GM21515 (cell line): ENCODE data around the gene RESF1.

Experiments
- ATAC-seq: cut with Tn5 transposase; IDR thresholded peaks from one replicate; pipeline ENCODE4 v1.9.1; 2021; ENCODE audit not compliant: unreplicated experiment

Gene RESF1

DNA sequence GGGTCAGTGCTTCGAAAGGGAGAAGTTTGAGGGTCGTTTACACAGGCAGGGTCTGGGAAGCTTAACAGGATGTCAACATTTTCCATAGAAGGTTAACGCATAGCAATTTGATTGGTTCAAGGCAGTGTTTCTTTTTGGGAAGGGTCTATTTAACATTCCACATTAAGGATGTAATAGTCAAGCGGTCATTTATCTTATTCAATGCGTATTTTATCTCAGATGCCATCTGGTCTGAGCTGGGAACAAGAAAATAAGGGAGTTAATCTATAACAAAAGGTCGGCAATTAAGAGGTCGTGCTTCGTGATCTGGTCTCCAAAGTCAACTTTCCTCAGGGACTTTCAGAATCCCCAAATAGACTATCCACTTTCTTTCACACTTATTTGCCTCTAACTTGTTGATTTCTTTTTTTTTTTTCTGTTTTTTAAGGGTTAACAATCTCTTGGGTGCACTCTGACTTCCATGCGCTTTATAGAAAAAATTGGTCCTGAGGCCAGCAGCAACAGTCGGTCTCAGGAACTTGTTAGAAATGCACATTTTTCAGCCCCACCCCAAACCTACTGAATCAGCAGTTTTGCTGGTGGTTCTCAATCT, 550 bp upstream of the RESF1 start:
- no peak for ATAC-seq

DNA sequence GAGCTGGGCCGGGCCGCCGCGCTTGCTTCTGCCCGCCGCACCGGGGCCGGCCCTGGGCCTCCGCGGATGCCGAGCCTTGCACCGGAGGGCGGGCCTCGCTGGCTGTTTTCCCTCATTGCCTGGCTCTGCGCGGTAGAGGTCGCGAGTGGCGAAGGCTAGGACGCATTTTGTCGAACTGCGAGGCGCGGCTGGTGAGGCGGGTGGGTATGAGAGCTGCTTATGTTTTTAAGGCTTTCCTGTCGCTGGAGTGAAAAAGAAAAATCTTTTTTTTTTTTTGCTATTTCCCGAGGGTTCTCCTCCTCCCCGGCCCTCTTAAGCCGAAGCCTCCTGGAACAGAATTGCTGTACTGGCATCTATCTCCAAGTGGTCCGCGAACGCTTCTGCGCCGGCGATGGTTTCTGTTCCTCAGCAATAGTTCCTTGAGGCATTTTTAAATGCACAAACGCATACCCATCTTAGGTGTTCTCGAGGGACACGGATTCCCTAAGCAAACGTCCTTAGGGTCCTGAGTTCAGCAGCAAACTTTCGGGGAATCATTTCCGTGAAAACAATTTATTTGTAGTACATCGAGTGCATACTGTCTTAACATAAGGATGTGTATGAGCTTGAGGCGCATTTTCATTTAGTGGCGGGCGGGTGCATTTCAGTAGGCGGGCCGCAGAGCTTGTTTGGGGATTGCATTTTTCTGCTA, 631 bp downstream of the RESF1 start:
- peak; percentile 45 for ATAC-seq

DNA sequence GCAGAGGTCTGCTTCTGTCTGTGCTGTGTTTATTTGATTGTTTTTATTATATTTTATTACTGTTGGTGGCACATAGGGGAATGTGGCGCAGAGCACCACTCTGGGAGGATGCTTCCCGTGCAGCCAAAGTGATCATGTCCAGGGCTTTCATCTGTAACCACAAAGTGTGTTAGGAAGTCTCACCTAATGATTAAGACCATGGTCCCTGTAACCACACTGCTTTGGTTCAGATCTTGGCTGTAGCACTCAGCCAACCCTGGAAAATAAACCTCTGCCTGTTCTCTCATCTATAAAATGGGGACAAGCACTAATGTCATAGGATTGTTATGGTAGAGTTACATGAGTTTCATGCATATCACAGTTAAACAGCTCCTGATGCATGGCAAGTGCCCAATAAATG, 1.9 kb downstream of the RESF1 start:
- no peak for ATAC-seq

DNA sequence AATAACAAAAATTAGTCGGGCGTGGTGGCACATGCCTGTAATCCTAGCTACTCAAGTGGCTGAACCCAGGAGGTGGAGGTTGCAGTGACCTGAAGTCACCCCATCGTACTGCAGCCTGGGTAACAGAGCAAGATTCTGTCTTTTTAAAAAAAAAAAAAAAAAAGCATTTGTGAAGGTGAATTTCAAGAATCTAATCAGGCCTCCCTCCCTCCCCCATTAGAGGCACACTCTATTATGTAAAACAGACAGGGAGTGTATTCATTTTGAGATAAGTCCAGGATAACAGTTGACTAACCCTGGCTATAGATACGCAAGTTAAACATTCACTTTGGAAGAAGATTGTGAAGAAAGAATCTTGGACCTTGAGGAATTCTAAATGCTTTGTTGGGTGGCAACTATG, 2.9 kb downstream of the RESF1 start:
- ATAC-seq: no peak

DNA sequence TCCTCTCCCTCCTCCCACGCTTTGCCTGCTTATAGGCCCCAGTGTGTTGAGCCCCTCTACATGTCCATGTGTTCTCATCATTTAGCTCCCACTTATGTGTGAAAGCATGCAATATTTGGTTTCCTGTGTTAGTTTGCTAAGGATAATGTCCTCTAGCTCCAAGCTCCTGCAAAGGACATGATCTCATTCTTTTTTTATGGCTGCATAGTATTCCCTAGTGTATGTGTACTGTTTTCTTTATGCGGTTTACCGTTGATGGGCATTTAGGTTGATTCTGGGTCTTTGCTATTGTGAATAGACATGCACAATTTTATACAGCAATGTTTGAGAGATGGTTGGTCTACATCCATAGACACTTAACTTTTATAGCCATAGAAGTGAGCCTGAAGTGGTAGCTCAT, 5.1 kb downstream of the RESF1 start:
- ATAC-seq: no peak

DNA sequence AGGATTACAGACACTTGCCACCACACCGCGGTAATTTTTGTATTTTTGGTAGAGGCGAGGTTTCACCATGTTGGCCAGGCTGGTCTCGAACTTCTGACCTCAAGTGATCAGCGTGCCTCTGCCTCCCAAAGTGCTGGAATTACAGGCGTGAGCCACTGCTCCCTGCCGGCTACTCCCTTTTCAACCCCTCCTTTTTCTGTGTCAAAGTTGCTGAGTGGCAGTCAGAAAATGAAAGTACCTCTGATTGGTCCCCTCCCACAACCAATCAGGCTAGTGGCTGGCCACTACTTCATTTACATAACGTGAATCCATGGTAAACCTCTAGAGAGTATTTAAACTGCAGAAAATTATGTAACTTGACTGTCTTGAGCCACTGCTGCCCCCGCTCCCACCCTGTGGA, 5.9 kb downstream of the RESF1 start:
- no peak for ATAC-seq

DNA sequence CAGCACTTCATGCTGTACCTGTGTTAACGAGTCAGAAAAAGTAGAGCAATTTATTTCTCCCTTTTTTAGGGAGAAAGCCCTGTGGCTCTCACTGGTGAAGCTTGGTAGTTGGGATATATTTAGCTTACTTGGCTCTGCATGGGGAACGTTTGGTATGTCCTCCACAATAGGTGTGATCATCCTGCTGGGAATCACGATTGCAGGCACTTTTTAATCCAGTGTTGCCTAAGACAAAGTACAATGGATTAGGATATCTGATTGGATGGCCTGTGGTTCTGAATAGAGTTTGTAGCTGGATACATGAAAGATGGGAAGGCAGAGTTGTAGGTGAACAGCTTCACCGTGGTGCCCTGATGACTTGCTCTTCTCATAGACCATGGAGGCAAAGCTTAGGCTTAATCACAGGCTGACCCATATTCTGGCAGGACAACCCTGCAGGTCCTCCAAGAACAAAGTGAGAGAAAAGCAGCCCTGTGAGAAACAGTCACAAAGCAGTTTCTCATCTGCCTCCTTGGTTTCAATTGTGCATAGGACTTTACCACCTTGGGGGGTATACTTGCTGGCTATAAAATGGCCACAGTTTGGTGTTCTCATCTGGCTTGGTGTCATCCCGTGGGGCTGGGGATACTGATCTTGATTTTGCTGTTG, 7.5 kb downstream of the RESF1 start:
- ATAC-seq: no peak

DNA sequence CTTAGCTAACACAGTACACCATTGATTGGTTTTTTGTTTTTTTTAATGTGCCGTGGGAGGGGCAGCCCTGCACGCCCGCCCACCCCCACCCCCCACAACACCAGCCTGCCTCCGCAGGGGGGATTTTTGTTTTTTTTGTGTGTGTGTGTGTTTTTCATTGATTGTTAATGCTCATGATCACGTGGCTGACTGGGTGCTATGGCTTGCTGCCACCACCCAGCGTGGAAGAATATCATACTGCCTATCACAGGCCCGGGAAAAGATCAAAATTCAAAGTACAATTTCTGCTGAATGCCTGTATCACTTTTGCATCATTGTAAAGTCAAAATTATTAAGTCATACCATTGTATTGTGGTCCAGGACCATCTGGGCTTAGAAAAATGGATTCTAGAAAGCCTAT, 8.3 kb downstream of the RESF1 start:
- no peak for ATAC-seq

DNA sequence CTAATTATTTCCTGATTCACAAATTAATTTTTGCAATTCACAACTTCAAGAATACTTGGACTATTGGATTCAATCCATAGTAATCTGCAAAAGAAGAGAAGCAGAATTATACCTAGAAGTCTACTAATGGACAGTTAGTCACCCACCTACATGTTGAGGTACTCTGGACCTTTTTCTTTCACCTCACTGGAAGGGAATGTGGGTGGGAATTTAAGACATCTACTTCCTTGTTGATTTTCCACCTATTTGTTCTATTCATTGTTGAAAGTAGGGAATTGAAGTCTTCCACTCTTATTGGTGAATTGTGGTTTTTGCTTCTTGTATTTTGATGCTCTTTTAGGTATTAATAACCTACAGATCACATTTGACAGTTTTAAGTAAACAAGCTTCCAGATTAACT, 11.0 kb downstream of the RESF1 start:
- no peak for ATAC-seq

DNA sequence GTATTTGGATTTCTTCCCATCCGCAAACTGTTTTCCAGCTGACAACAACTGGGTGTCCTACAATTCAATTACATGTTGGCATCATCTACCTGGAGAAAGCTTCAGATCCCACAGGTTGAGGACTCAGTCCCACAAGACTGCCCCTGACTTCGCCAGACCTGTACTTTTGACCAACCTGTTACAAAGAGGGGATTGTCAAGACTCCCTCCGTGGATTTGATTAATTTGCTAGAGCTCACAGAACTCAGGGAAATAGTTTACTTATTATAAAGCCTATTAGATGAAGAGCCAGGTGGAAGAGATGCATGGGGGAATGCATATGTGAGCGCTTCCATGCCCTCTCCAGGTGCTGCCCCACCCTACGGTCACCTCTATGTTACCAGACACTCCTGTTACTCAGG, 14.6 kb downstream of the RESF1 start:
- ATAC-seq: no peak

DNA sequence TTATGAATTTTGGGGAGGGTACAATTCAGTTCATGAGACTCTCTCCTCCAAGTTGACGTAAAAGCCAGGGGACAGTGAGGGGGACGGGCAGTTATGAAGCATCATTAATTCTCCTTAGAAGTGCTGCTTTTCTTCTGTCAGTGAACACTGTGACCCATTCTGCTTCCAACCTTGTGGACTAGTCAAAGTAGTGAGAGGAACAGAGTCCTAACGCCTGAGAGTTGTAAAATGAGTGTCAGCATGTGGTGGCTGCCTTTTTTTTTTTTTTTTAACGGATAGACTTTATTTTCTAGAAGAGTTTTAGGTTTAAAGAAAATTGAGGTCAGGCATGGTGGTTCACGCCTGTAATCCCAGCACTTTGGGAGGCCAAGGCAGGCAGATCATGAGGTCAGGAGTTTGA, 15.5 kb downstream of the RESF1 start:
- ATAC-seq: no peak

DNA sequence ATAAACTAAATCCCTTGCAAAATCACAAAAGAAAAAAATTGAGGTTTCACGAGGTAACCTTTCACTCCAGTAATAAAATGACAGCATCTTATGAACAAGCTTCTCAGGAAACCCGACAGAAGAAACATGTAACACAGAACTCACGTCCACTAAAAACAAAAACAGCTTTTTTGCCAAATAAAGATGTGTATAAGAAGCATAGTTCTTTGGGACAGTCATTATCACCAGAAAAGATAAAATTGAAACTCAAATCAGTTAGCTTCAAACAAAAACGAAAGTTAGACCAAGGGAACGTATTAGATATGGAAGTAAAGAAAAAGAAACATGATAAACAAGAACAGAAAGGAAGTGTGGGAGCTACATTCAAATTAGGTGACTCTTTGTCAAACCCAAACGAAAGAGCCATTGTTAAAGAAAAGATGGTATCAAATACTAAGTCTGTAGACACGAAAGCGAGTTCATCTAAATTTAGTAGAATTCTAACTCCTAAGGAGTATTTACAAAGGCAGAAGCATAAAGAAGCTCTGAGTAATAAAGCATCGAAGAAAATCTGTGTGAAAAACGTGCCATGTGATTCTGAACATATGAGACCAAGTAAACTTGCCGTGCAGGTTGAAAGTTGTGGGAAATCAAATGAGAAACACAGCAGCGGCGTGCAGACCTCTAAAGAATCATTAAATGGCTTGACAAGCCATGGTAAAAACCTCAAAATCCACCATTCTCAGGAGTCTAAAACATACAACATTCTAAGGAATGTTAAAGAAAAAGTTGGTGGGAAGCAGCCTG, 25.8 kb downstream of the RESF1 start:
- ATAC-seq: no peak

DNA sequence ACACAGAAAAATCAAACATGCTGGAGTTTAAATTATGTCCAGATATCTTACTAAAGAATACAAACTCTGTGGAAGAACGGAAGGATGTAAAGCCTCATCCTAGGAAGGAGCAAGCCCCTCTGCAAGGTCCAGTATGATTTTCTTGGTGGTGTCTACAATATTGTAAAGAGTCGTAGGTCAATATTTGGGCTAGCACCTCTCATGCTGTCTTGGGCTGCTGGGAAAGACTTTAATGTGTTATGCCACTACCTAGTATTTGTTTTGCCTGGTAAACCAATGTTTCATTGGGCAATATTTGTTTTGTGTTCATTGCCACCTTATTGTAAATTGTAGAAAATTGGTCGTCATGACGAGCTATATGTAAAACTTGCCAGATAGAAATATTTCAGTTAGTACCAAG, 26.6 kb downstream of the RESF1 start:
- ATAC-seq: no peak

DNA sequence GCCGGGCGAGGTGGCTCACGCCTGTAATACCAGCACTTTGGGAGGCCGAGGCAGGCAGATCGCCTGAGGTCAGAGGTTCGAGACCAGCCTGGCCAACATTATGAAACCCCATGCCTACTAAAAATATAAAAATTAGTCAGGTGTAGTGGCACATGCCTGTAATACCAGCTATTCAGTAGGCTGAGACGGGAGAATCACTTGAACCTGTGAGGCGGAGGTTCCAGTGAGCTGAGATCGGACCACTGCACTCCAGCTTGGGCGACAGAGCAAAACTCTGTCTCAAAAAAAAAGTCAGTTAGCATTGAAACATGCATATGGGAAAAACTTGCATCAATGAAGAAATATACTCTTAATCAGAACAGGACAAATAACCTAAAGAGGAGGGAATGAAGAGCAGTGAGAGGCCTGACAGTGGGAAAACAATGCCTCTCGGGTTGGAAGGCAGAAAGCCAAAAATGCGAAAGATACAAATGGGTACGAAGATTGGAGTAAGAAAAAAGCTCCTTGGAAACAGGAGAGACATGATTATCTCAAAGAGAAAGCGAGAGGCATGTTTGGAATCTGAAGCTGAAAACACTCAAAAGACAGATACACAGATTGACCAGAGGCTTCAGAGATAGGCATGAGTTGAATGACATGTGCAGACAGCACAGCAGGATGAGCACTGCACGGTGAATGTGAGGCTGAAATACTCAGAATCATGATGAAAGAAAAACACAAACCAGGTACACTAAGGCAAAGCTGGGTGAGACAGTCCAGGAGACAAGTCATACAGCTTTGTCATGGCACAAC, 30.6 kb downstream of the RESF1 start:
- ATAC-seq: no peak

DNA sequence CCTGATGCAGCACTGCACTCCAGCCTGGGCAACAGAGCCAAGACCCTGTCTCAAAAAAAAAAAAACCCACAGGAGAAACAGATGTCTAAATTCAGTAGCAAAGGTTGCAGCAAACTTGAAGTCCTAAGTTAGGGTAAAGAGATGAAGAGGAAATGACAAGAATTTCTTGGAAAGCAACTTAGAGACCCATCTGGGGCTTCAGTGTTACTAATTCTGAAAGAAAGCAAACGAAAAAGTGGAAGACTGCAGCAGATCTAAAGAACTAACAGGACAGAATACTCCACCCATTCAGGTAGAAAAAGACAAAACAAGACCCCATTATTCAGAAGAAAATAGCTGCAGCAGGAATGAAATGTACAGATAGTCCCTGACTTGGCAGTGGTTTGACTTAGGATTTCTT, 31.9 kb downstream of the RESF1 start:
- no peak for ATAC-seq

DNA sequence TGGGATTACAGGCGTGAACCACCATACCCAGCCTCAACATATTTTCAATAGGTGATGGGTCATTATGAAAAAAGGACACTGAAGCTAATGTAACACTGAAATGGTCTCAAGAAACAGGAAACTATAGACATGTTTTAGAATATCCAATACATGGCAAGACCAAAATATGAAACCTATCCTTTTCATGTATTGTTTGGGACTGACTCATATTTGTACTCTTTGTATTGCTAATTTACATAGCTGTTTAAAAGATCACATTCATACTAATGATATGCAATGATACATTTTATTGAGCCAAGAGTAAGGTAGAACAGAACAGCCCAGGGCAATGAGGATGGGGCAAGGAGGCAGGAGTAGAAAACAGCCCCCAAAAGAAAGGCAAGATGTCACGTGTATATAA, 32.6 kb downstream of the RESF1 start:
- no peak for ATAC-seq

DNA sequence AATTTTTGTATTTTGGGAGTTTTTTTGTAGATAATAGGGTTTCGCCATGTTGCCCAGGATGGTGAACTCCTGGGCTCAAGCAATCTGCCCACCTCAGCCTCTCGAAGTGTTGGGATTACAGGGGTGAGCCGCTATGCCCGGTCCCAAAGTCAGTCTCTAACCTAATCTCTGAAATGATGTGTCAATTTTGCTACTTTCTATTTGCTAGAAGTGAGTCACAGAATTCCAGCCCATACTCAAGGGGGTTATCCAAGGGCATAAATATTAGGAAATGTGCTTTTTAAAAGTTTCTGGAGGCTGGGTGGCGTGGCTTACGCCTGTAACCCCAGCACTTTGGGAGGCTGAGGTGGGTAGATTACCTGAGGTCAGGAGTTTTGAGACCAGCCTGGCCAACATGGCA, 40.5 kb downstream of the RESF1 start:
- ATAC-seq: no peak

DNA sequence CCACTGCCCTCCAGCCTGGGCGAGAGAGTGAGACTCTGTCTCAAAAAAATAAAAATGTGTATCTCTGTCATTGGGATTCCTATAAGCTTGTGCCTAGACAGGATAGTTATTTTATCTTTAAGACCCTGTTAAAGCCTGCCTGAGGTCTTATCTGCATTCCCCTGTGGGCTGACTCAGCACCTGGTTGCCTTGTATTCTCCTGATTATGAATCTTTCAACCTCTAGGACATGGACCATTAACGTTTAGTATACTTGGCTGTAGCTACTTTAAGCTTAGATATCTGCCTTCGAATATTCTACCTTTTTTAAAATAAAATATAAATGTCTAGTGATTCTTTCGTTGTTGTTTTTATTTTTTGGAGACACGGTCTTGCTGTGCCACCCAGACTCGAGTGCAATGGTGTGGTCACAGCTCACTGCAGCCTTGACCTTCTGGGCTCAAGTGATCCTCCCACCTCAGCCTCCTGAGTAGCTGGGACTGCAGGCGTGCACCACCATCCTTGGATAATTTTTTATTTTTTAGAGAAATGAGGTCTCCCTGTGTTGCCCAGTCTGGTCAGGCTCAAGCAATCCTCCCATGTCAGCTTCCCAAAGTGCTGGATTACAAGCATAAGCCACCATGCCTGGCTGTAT, 41.3 kb downstream of the RESF1 start:
- no peak for ATAC-seq

DNA sequence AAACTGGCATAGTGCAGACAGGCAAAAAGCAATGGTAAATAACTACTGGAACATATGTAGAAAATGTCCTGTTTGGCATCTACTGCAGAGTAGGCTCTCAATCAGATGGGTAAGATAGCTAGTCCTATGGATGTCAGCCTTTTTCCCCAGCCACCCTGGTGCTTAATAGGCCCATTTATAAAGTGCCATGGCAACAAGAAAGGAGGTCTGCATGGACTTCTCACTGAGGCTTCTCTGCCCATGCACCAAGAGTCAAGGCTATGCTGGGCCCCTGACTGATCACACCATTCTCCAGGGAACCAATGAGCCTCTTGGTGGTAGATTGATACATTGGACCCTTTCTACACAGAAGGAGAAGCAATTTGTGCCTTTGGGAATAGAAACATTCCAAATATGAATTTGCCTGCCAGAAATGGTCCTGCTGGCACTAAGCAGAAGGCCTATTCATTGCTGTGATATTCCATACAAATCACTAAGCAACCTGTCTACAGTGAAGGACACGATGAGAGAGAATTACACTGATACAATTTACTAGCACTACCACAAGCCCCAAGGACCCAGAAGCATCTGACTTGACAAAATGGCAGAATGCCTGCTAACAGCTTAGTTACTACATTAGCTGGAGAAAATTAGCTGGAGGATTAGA, 43.8 kb downstream of the RESF1 start:
- no peak for ATAC-seq

DNA sequence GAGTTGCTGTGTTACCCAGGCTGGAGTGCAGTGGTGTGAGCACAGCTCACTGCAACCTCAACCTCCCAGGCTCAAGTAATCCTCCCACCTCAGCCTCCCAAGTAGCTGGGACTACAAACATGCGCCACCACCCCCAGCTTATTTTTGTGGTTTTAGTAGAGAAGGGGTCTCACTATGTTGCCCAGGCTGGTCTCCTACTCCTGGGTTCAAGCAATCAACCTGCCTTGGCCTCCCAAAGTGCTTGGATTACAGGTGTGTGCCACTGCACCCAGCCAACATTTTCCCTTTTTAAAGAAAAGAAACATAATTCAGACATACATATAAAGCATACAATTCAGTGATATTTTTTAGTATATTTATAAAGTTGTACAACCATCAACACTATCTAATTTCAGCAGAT, 44.4 kb downstream of the RESF1 start:
- no peak for ATAC-seq
